K562 (cell line): ENCODE measurements around the gene TRIP10. TPM values are rescaled to one million over a fixed set of nuclear protein-coding genes. Genes with fewer than 3 reads are reported as not detected.

Experiments
- CBFA2T2 ChIP-seq: fragments of 450-650 bp; conservative IDR thresholded peaks from 2 replicates; pipeline ENCODE4 v1.6.1; 2017; ENCODE audit warnings: mild to moderate bottlenecking
- ERF ChIP-seq: fragments of 450-650 bp; formaldehyde crosslinking; IDR thresholded peaks from 2 replicates; pipeline ENCODE4 v1.4.0; 2020; ENCODE audit warnings: mild to moderate bottlenecking, mixed read lengths
- NFIX ChIP-seq: fragments of 250-450 bp; sonication (Bioruptor Pico); IDR thresholded peaks from 2 replicates; pipeline ENCODE4 v1.4.0; 2020; ENCODE audit warnings: low read depth, mild to moderate bottlenecking, moderate library complexity
- NR3C1 ChIP-seq: sonication (generic); formaldehyde crosslinking; IDR thresholded peaks from 2 replicates; pipeline ENCODE4 v1.8.1; 2022; ENCODE audit warnings: missing genetic modification reagents
- ZC3H11A ChIP-seq: IDR thresholded peaks from 2 replicates; pipeline ENCODE4 v1.6.1; 2012; ENCODE audit warnings: low read depth, low read length, improper control_type of control experiment
- polyA plus RNA-seq, 8 experiments: library from polyadenylated mRNA; depleted of rRNA in 4 of 8; stranded (reverse) in 5 of 8; unstranded in 3 of 8; fragments of >200 nt; fragmentation: Nextera tagmentation in 2 of 8; fragmentation: Illumina TruSeq in 1 of 8; extraction: Ambion mirVana in 2 of 8; extraction: Trizol in 1 of 8; gene quantifications; 2 replicates each; pipeline versions ENCODE4 v1.2.1 to v1.2.3, GENCODE V29; 2011 to 2014; ENCODE audit warnings: inconsistent platforms in 1 of 8, missing spikeins in 1 of 8
- total RNA-seq, 7 experiments: library from RNA; depleted of rRNA in 6 of 7; stranded (reverse); fragments of >200 nt in 6 of 7; fragmentation: Illumina TruSeq in 2 of 7; extraction: Trizol in 2 of 7; gene quantifications; 2 replicates each; pipeline versions ENCODE4 v1.2.1 to v1.2.3, GENCODE V29; 2011 to 2021; ENCODE audit warnings: low replicate concordance in 1 of 7
- TF ChIP-seq, protein P1 (sequence below): fragments of 250-450 bp; sonication (Bioruptor Pico); IDR thresholded peaks from 2 replicates; pipeline ENCODE4 v1.4.0; 2020; ENCODE audit warnings: mild to moderate bottlenecking
- TF ChIP-seq, protein P2 (sequence below): IDR thresholded peaks from 2 replicates; pipeline ENCODE4 v1.6.1; 2016; ENCODE audit warnings: missing genetic modification characterization, missing compliant biosample characterization
- TF ChIP-seq, protein P3 (sequence below): fragments of 450-650 bp; formaldehyde crosslinking; IDR thresholded peaks from 2 replicates; pipeline ENCODE4 v1.4.0; 2022; ENCODE audit warnings: missing genetic modification characterization
- TF ChIP-seq, protein P4 (sequence below): fragments of 200-800 bp; sonication (Bioruptor generic); IDR thresholded peaks from 2 replicates; pipeline ENCODE4 v1.6.1; 2016; ENCODE audit warnings: missing genetic modification characterization, missing compliant biosample characterization
- TF ChIP-seq, protein P5 (sequence below): fragments of 450-650 bp; formaldehyde crosslinking; IDR thresholded peaks from 2 replicates; pipeline ENCODE4 v1.4.0; 2022; ENCODE audit warnings: missing genetic modification characterization
- TF ChIP-seq, protein P6 (sequence below), 2 experiments: IDR thresholded peaks; 2 replicates each; pipeline ENCODE4 v1.6.1; 2011; ENCODE audit warnings: borderline replicate concordance in 1 of 2, control low read depth in 1 of 2, low read depth in 1 of 2, low read length in 1 of 2, mild to moderate bottlenecking in 1 of 2, mixed read lengths in 1 of 2, moderate library complexity in 1 of 2; ENCODE audit not compliant: insufficient read depth in 1 of 2, insufficient read length in 1 of 2, poor library complexity in 1 of 2, severe bottlenecking in 1 of 2; ENCODE audit errors: extremely low read depth in 1 of 2

The TRIP10 gene
- total and polyA plus RNA-seq, 9 of the 15 experiments (the other 6 are each of a cell fraction or from before 2014, with no cell fraction given) = 1.2 to 66.8 (median 36.1) TPM

DNA sequence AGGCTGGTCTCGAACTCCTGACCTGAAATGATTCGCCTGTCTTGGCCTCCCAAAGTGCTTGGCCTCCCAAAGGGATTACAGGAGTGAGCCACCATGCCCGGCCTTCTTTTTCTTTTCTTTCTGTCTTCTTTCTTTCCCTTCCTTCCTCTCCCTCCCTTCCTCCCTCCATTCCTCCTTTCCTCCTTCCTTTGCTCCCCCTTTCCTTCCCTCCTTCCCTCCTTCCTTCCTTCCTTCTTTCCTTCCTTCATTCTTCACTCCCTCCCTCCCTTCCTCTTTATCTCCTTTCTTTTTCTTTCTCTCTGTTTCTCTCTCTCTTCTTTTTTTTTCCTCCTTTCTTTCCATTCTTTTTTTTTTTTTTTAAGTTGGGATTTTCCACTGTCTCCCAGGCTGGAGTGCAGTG is 31.1 kb upstream of the TRIP10 start (continued):
- TF ChIP-seq NR3C1 (CRISPR knock-in tag) = no peak
- TF ChIP-seq, protein P1, sequence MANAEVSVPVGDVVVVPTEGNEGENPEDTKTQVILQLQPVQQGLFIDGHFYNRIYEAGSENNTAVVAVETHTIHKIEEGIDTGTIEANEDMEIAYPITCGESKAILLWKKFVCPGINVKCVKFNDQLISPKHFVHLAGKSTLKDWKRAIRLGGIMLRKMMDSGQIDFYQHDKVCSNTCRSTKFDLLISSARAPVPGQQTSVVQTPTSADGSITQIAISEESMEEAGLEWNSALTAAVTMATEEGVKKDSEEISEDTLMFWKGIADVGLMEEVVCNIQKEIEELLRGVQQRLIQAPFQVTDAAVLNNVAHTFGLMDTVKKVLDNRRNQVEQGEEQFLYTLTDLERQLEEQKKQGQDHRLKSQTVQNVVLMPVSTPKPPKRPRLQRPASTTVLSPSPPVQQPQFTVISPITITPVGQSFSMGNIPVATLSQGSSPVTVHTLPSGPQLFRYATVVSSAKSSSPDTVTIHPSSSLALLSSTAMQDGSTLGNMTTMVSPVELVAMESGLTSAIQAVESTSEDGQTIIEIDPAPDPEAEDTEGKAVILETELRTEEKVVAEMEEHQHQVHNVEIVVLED (CRISPR knock-in tag) = no peak
- TF ChIP-seq, protein P2, sequence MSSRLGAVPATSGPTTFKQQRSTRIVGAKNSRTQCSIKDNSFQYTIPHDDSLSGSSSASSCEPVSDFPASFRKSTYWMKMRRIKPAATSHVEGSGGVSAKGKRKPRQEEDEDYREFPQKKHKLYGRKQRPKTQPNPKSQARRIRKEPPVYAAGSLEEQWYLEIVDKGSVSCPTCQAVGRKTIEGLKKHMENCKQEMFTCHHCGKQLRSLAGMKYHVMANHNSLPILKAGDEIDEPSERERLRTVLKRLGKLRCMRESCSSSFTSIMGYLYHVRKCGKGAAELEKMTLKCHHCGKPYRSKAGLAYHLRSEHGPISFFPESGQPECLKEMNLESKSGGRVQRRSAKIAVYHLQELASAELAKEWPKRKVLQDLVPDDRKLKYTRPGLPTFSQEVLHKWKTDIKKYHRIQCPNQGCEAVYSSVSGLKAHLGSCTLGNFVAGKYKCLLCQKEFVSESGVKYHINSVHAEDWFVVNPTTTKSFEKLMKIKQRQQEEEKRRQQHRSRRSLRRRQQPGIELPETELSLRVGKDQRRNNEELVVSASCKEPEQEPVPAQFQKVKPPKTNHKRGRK (tag) = peak; percentile 93
- TF ChIP-seq, protein P3, sequence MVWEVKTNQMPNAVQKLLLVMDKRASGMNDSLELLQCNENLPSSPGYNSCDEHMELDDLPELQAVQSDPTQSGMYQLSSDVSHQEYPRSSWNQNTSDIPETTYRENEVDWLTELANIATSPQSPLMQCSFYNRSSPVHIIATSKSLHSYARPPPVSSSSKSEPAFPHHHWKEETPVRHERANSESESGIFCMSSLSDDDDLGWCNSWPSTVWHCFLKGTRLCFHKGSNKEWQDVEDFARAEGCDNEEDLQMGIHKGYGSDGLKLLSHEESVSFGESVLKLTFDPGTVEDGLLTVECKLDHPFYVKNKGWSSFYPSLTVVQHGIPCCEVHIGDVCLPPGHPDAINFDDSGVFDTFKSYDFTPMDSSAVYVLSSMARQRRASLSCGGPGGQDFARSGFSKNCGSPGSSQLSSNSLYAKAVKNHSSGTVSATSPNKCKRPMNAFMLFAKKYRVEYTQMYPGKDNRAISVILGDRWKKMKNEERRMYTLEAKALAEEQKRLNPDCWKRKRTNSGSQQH (CRISPR knock-in tag) = no peak
- TF ChIP-seq, protein P4, sequence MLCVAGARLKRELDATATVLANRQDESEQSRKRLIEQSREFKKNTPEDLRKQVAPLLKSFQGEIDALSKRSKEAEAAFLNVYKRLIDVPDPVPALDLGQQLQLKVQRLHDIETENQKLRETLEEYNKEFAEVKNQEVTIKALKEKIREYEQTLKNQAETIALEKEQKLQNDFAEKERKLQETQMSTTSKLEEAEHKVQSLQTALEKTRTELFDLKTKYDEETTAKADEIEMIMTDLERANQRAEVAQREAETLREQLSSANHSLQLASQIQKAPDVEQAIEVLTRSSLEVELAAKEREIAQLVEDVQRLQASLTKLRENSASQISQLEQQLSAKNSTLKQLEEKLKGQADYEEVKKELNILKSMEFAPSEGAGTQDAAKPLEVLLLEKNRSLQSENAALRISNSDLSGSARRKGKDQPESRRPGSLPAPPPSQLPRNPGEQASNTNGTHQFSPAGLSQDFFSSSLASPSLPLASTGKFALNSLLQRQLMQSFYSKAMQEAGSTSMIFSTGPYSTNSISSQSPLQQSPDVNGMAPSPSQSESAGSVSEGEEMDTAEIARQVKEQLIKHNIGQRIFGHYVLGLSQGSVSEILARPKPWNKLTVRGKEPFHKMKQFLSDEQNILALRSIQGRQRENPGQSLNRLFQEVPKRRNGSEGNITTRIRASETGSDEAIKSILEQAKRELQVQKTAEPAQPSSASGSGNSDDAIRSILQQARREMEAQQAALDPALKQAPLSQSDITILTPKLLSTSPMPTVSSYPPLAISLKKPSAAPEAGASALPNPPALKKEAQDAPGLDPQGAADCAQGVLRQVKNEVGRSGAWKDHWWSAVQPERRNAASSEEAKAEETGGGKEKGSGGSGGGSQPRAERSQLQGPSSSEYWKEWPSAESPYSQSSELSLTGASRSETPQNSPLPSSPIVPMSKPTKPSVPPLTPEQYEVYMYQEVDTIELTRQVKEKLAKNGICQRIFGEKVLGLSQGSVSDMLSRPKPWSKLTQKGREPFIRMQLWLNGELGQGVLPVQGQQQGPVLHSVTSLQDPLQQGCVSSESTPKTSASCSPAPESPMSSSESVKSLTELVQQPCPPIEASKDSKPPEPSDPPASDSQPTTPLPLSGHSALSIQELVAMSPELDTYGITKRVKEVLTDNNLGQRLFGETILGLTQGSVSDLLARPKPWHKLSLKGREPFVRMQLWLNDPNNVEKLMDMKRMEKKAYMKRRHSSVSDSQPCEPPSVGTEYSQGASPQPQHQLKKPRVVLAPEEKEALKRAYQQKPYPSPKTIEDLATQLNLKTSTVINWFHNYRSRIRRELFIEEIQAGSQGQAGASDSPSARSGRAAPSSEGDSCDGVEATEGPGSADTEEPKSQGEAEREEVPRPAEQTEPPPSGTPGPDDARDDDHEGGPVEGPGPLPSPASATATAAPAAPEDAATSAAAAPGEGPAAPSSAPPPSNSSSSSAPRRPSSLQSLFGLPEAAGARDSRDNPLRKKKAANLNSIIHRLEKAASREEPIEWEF = no peak
- TF ChIP-seq, protein P5, sequence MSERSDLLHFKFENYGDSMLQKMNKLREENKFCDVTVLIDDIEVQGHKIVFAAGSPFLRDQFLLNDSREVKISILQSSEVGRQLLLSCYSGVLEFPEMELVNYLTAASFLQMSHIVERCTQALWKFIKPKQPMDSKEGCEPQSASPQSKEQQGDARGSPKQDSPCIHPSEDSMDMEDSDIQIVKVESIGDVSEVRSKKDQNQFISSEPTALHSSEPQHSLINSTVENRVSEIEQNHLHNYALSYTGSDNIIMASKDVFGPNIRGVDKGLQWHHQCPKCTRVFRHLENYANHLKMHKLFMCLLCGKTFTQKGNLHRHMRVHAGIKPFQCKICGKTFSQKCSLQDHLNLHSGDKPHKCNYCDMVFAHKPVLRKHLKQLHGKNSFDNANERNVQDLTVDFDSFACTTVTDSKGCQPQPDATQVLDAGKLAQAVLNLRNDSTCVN (CRISPR knock-in tag) = peak; percentile 13; the same call in 1 of the 2 replicates
- TF ChIP-seq, protein P6, sequence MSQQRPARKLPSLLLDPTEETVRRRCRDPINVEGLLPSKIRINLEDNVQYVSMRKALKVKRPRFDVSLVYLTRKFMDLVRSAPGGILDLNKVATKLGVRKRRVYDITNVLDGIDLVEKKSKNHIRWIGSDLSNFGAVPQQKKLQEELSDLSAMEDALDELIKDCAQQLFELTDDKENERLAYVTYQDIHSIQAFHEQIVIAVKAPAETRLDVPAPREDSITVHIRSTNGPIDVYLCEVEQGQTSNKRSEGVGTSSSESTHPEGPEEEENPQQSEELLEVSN (IDR thresholded peaks at IDR 0.05; ENCODE audit: borderline replicate concordance in 1 of 2, extremely low read depth in 1 of 2, insufficient read depth in 1 of 2, insufficient read length in 1 of 2, low read depth in 1 of 2, low read length in 1 of 2, poor library complexity in 1 of 2, severe bottlenecking in 1 of 2) = no peak
- TF ChIP-seq ERF (CRISPR knock-in tag) = no peak
- no peak for TF ChIP-seq NFIX
- no peak for TF ChIP-seq ZC3H11A
- TF ChIP-seq CBFA2T2 = no peak
